Smooth muscle cell (in vitro differentiated cells): ENCODE data around the gene KCNE4. TPM values are rescaled to one million over a fixed set of nuclear protein-coding genes. Genes with fewer than 3 reads are reported as not detected.

Experiments used
- DNase-seq: peaks from one replicate; lab custom pipeline; 2025; ENCODE audit not compliant: unreplicated experiment; lab: John Stamatoyannopoulos, UW
- H2AFZ ChIP-seq: fragments of 200-600 bp; sonication (generic); 2 replicates; pipeline ENCODE4 v1.6.0; 2016; ENCODE audit warnings: antibody characterized with exemption, low read depth, mild to moderate bottlenecking
- H3F3A ChIP-seq: fragments of 200-600 bp; sonication (generic); 2 replicates; pipeline ENCODE4 v1.6.0; 2017; ENCODE audit warnings: antibody characterized with exemption, low read depth
- H3K27ac ChIP-seq: fragments of 200-600 bp; sonication (generic); 2 replicates; pipeline ENCODE4 v1.5.1; 2016; ENCODE audit warnings: low read depth, mild to moderate bottlenecking
- H3K27me3 ChIP-seq: fragments of 200-600 bp; sonication (generic); 2 replicates; pipeline ENCODE4 v1.6.1; 2016; ENCODE audit warnings: low read depth, mild to moderate bottlenecking
- H3K36me3 ChIP-seq: fragments of 200-600 bp; sonication (generic); 2 replicates; pipeline ENCODE4 v1.5.1; 2016; ENCODE audit warnings: low read depth
- H3K4me1 ChIP-seq: fragments of 200-600 bp; sonication (generic); 2 replicates; pipeline ENCODE4 v1.5.1; 2016; ENCODE audit warnings: low read depth
- H3K4me2 ChIP-seq: fragments of 200-600 bp; sonication (generic); 2 replicates; pipeline ENCODE4 v1.6.0; 2016; ENCODE audit warnings: mild to moderate bottlenecking
- H3K4me3 ChIP-seq: fragments of 200-600 bp; sonication (generic); 2 replicates; pipeline ENCODE4 v1.5.1; 2016; ENCODE audit warnings: mild to moderate bottlenecking
- H3K79me2 ChIP-seq: fragments of 200-600 bp; sonication (generic); 2 replicates; pipeline ENCODE4 v1.6.0; 2016; ENCODE audit warnings: low read depth, mild to moderate bottlenecking
- H3K9ac ChIP-seq: fragments of 200-600 bp; sonication (generic); 2 replicates; pipeline ENCODE4 v1.6.0; 2016; ENCODE audit warnings: low read depth
- H3K9me3 ChIP-seq: fragments of 200-600 bp; sonication (generic); replicated peaks from 2 replicates; pipeline ENCODE4 v1.5.1; 2016; ENCODE audit warnings: low read depth
- H4K20me1 ChIP-seq: fragments of 200-600 bp; sonication (generic); 2 replicates; pipeline ENCODE4 v1.6.0; 2016; ENCODE audit warnings: low read depth
- WGBS: methylation state at CpG from one replicate; pipeline ENCODE4 v1.1.7; 2016; ENCODE audit warnings: low lambda C conversion rate; 5-methylcytosine and 5-hydroxymethylcytosine counted together
- polyA plus RNA-seq: library from polyadenylated mRNA; unstranded; fragments of >200 nt; fragmentation: Nextera tagmentation; extraction: Ambion mirVana; gene quantifications from 2 replicates; pipeline ENCODE4 v1.2.1, GENCODE V29; 2016
- total RNA-seq: library from RNA; depleted of rRNA; stranded (reverse); fragments of >200 nt; gene quantifications from 2 replicates; pipeline ENCODE4 v1.2.3, GENCODE V29; 2014
- TF ChIP-seq, protein P1 (sequence below): fragments of 200-600 bp; sonication (generic); IDR thresholded peaks from 2 replicates; pipeline ENCODE4 v1.5.1; 2017; ENCODE audit warnings: borderline replicate concordance, mild to moderate bottlenecking, antibody characterized with exemption; ENCODE audit not compliant: insufficient read depth, poor library complexity, severe bottlenecking

Gene KCNE4
- total and polyA plus RNA-seq, 2 experiments from 2014 or later = 36.7 to 67.5 TPM

DNA sequence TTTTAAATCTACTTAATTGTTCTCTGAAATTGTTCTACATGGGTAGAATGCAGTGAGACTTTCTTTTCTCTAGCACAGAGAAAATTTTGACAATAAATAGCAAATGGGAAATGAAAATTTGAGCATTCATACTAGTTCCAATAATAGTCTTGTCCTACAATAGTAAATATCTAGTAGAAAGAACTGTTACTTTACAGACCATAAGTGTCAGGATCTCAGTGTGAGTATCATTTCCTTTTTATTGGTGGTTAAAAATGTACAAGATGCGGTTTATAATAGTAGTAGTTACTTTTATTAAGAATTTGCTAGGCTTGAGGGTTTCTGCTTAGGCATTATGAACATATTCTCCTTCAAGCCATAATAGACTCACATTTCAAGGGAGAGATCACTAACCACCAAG, 43.2 kb downstream of the KCNE4 start:
- 97% methylated on average over 1 of the region's 1 CpG for WGBS
- no peak overlapping the region for H3K4me3 ChIP-seq
- H3K4me2 ChIP-seq = no peak overlapping the region
- H3K9me3 ChIP-seq = no peaks in the 10 kb centered on the region
- no peak overlapping the region for H2AFZ ChIP-seq
- H3K4me1 ChIP-seq = no peaks in the 10 kb centered on the region
- DNase-seq = no peak
- no peaks in the 10 kb centered on the region for H3F3A ChIP-seq
- no peak overlapping the region for H3K9ac ChIP-seq
- no peaks in the 10 kb centered on the region for H3K79me2 ChIP-seq
- H3K27me3 ChIP-seq = no peaks in the 10 kb centered on the region
- no peaks in the 10 kb centered on the region for H3K36me3 ChIP-seq
- H4K20me1 ChIP-seq = no peaks in the 10 kb centered on the region
- H3K27ac ChIP-seq = no peak overlapping the region
- TF ChIP-seq, protein P1, sequence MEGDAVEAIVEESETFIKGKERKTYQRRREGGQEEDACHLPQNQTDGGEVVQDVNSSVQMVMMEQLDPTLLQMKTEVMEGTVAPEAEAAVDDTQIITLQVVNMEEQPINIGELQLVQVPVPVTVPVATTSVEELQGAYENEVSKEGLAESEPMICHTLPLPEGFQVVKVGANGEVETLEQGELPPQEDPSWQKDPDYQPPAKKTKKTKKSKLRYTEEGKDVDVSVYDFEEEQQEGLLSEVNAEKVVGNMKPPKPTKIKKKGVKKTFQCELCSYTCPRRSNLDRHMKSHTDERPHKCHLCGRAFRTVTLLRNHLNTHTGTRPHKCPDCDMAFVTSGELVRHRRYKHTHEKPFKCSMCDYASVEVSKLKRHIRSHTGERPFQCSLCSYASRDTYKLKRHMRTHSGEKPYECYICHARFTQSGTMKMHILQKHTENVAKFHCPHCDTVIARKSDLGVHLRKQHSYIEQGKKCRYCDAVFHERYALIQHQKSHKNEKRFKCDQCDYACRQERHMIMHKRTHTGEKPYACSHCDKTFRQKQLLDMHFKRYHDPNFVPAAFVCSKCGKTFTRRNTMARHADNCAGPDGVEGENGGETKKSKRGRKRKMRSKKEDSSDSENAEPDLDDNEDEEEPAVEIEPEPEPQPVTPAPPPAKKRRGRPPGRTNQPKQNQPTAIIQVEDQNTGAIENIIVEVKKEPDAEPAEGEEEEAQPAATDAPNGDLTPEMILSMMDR = no peak

- DNase-seq = no peak
- TF ChIP-seq, protein P1 = no peak
- Histone ChIP-seq H3K9ac (no peak overlapping the region), H3K79me2 (no peaks in the 10 kb centered on the region), H3K4me3 (no peak overlapping the region), H4K20me1 (no peaks in the 10 kb centered on the region), H3K36me3 (no peaks in the 10 kb centered on the region), H3K27me3 (no peaks in the 10 kb centered on the region), H3F3A (no peaks in the 10 kb centered on the region), H3K27ac (no peak overlapping the region), H3K4me2 (no peak overlapping the region), H3K9me3 (no peaks in the 10 kb centered on the region), H3K4me1 (no peaks in the 10 kb centered on the region), H2AFZ (no peak overlapping the region)
- 85% methylated on average over 5 of the region's 5 CpGs for WGBS
These were observed 44.4 kb downstream of the KCNE4 start for GRCh38 chr2:223096235-223096970.

GRCh38 chr2:223097888-223098383, 45.9 kb downstream of the KCNE4 start:
- no peak overlapping the region for H3K9ac ChIP-seq
- no peaks in the 10 kb centered on the region for H3K4me1 ChIP-seq
- H2AFZ ChIP-seq = no peak overlapping the region
- H3K36me3 ChIP-seq = no peaks in the 10 kb centered on the region
- H3K27me3 ChIP-seq = no peaks in the 10 kb centered on the region
- H4K20me1 ChIP-seq = no peaks in the 10 kb centered on the region
- WGBS = 81% methylated on average over 6 of the region's 6 CpGs
- TF ChIP-seq, protein P1 = no peak
- H3K9me3 ChIP-seq = no peaks in the 10 kb centered on the region
- no peaks in the 10 kb centered on the region for H3F3A ChIP-seq
- H3K4me2 ChIP-seq = no peak overlapping the region
- DNase-seq = no peak
- no peak overlapping the region for H3K4me3 ChIP-seq
- H3K79me2 ChIP-seq = no peaks in the 10 kb centered on the region
- no peak overlapping the region for H3K27ac ChIP-seq

GRCh38 chr2:223099561-223099960, 47.6 kb downstream of the KCNE4 start:
- H3K4me3 ChIP-seq = no peak overlapping the region
- no peak for DNase-seq
- H3K27me3 ChIP-seq = no peaks in the 10 kb centered on the region
- H3K4me2 ChIP-seq = no peak overlapping the region
- no peaks in the 10 kb centered on the region for H3K79me2 ChIP-seq
- no peaks in the 10 kb centered on the region for H4K20me1 ChIP-seq
- H3K9me3 ChIP-seq = no peaks in the 10 kb centered on the region
- no peaks in the 10 kb centered on the region for H3K36me3 ChIP-seq
- TF ChIP-seq, protein P1 = no peak
- no peak overlapping the region for H2AFZ ChIP-seq
- H3K4me1 ChIP-seq = no peaks in the 10 kb centered on the region
- no peaks in the 10 kb centered on the region for H3F3A ChIP-seq
- H3K9ac ChIP-seq = no peak overlapping the region
- 95% methylated on average over 3 of the region's 3 CpGs for WGBS
- H3K27ac ChIP-seq = peak overlapping the region; percentile 58
